Activated T-helper 9 cell treated with anti-CD3 and anti-CD28 coated beads, Interleukin-2, amount 50 U/mL, for 16 hours (primary cell): ENCODE data around the gene SIPA1L2.
"Not testable (repeated sequence)": the region's sequence is repeated elsewhere in the genome, so short reads cannot be mapped to it uniquely, and the experiment has no call there.

Source experiments
- DNase-seq: peaks from one replicate; pipeline ENCODE4 v3.0.0-alpha.2; 2020; ENCODE audit warnings: low read depth

Gene SIPA1L2

DNA sequence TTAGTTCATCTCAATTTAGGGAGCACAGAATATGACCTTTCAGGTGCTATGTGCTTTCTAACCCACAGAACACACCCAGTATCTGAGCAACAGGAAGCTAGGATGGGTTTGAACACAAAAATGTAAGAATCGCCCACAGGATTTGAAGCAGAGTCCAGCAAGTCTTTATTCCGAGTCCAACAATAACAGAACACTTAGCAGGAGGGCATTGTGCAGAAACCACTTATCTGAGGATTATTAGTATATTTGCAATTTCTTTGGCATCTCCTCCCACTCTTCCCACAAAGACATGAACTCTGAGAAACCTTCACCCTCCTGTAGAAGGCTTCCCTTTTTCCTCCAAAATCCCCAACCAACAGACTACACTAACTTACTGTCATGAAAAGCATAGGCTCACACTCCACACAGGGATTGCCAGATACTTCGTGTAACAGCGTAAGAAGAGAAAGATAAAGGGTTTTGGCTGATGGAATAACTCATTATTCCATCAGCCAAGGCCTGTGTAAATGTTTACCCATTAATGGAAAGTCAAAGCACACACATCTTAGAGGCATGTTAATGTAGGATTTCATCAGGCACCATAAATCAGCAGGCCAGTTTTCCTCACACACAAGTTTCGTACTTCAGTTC lies 16.1 kb downstream of the SIPA1L2 start:
- DNase-seq: no peak

DNA sequence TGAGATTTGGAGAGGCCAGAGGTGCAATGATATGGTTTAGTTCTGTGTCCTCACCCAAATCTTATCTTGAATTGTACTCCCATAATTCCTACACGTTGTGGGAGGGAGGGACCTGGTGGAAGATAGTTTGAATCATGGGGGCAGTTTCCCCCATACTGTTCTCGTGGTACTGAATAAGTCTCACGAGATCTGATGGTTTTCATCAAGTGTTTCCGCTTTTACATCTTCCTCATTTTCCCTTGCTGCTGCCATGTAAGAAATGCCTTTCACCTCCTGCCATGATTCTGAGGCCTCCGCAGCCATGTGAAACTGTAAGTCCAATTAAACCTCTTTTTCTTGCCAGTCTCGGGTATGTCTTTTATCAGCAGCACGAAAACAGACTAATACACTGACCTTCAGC lies 17.1 kb downstream of the SIPA1L2 start:
- not testable (repeated sequence) for DNase-seq

DNA sequence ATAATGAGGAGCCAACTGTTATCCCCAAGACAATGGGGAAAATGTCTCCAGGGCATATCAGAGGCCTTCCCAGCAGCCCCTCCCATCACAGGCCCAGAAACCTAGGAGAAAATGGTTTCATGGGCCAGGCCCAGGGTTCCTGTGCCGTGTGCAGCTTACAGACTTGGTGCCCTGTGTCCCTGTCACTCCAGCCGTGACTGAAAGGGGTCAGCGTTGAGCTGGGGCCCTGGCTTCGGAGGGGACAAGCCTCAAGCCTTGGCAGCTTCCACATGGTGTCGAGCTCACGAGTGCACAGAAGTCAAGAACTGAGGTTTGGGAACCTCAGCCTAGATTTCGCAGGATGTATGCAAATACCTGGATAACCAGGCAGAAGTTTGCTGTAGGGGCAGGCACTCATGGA lies 18.1 kb downstream of the SIPA1L2 start:
- no peak for DNase-seq

DNA sequence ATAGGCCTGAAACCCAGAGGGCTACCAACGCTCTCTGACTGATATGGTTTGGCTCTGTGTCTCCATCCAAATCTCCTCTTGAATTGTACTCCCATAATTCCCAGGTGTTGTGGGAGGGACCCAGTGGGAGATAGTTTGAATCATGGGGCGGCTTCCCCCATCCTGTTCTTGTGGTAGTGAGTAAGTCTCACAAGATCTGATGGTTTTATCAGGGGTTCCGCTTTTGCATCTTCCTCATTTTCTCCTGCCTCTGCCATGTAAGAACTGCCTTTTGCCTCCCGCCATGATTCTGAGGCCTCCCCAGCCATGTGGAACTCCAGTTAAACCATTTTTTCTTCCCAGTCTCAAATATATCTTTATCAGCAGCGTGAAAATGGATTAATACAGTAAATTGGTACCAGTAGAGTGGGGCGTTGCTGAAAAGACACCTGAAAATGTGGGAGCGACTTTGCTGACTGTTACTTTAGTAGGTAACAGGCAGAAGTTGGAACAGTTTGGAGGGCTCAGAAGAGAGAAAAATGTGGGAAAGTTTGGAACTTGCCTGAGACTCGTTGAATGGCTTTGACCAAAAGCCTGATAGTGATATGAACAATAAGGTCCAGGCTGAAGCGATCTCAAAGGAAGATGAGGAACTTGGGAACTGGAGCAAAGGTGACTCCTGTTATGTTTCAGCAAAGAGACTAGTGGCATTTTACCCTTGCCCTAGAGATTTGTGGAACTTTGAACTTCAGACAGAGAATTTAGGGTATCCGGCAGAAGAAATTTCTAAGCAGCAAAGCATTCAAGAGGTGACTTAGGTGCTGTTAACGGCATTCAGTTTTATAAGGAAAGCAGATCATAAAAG lies 18.8 kb downstream of the SIPA1L2 start:
- not testable (repeated sequence) for DNase-seq

DNA sequence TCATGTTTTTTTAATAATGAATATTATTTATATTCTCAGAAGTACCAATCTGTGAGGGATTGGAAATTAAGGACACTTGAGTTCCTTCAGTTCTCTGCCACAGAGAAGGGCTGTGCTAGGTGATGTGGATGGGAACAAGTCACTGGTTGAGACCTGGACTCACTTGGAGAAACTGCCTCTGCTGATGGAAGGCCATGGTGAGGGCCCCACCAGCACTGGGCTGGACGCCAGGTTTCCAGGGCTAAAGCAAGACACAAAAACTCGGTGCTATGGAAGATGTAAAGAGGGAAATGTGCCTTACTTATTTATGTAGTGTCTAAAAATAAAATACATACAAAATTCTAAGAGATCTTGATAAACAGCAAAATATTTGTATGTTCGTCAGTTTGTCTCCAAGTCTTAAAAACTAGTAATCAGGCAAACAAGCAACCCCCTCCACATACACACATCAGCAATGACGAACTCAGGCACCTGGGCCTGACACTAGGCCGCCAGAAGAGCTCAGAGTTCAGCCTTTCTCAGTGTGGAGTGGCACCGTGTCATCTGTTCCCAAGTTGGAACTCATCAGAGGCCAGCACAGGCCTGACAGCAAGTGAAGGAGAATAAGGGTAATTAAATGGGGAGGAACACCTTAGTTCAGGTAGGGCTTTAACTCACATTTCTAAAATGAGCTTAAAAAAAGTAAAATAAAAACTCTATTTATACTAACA lies 19.6 kb downstream of the SIPA1L2 start:
- DNase-seq: no peak

DNA sequence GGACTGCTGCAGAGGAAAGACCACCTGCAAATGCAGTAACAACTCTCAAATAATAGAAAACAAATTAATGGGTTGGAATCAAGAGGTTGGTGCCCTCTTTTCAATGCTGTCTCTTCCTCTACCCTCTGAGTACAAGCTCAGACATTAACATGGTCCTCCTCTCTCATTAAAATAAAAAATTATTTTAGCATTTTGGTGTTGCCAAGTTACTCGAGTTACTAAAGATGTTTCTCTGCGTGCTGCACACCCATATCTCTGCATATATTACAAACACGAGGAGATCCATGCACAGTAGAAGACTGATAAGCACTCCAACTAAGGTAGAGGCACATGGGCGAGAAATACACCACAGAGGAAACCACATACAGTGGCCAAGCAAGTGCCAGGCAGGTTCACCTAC lies 21.5 kb downstream of the SIPA1L2 start:
- no peak for DNase-seq

DNA sequence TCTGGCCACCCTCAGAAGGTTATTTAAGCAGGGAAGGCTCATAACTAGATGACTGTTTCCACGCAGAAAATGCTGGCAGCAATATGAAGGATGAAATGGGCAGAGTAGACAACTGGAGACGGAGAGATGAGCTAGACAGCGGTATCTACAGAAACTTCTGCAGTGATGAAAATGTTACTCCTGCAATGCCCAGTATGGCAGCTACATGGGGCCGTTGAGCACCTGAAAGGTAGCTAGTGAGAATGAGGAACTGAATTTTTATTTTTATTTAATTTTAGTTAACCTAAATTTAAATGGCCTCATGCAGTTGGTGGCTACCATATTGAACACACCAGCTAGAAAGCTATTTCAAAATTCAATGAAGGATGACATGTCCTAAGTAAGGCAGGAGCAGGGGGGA lies 27.3 kb downstream of the SIPA1L2 start:
- no peak for DNase-seq

DNA sequence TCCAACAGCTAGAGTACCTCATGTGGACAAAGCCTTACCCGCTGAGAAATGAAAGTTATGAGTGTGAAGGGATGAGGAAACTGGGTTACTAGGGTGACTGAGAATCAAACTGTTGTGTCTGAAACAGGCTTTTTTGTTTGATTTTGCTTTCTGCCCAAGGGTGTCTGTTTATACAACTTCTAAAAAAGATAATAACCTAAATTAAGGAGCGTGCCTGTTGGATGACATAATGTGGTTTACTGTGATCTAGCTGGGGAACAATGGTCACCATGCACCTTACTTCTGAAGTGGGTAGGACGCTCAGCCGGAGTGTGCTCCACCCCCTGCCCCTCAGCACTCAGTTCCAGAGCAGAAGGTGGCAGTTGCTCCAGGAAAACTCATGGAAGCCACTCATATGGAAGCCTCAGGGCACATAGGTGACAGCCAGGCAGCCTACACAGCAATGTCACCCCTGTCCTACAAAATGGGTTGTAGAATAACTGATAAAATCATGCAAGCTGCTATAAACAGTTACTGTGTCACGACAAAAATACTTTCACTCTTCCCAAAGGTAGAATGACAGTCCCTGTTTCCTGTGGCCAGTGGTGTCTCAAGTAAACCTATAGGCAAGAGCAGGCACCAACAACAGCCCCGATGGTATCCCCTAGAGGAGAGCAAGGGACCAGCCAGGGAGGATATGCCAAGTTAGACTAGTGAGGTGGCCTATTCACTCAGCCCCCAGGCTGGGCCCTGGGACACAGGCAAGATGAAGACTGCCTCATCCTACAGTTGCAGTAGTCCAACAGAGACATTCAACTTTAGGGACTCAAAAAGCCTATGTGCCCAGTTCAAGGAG lies 29.3 kb downstream of the SIPA1L2 start:
- DNase-seq: no peak

DNA sequence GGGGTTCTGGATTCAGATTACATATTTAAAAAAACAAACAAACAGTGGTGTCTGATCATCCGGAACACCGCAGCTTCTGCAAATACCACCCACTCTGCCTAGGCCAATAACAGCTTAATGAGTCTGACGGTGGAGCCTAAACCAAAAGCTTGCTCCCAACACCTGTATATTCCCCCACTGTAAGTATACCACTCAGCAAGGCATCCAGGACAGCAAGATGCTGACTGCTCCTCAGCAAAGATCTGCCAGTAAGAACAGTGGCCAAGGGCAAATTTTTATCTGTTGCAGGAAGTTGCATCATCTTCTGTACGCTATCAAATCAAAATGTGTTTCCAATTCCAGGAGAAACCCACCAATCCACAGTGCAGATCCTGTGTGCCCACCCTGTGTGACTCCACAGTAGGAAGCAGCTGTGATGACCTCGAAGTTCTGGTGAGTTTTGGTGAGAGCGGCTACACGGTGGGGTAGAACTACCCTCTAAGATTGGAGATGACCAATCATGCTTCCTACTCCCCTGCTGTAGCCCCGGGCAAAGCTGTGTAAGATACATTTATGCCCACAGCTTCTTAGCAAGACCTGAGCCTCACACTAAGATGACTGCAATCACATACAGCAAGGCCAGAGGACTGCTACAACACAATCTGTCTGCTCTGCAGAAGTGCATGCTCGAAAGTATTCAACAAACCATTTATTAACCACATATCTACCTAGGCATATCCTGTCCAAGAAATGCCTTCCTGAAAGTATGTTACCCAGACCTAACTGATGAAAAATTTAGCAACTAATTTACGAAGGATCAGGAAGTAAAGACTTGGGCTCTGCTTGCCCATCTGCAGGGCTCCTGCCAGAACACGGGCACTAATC lies 30.5 kb downstream of the SIPA1L2 start:
- DNase-seq: no peak

DNA sequence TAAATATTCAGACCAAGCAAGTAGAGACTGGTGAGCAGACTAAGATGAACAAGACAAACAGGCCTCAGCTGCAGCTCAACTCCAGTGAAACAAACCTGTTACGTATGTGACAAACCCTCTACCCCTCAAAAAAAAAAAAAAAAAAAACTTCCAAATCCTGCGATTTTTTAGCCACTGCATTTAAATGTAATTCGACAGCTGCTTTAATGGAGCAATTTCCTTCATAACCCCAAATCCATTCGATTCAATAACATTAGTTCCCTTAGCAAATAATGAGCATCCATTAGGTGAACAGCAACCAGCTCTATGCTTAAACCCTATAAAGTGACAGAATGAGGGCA lies 31.1 kb downstream of the SIPA1L2 start:
- no peak for DNase-seq

DNA sequence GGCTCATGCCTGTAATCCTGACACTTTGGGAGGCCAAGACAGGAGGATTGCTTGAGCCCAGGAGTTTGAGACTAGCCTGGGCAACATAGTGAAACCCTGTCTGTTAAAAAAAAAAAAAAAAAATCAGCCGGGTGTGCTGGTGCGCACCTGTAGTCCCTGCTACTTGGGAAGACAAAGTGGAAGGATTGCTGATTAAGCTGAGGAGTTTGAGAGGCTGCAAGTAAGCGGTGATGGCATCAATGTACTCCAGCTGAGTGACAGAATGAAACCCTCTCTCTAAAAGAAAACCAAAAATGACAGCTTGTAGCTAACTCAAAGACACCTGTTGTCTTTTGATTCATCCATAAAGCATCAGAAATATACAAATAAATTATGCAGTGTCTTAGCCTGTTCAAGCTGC lies 31.8 kb downstream of the SIPA1L2 start:
- DNase-seq: no peak

DNA sequence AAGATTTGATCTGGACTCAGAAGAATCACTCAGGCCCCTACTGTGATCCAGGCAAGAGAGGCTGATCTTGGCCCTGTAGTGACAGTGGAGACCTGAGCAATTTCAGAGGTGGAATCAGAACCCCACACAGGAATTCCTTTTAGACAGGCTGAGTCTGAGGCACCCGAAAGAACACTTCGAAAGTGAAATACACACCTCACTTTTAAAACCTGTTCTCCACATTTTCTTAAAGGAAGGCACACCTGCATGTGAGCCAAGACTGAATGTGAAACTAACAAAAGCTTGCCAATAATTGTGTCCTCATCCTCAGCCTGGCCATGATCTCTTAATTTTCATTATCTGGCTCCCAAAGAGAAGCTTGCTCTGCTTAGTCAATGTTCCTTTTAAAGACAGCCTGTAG lies 32.2 kb downstream of the SIPA1L2 start:
- DNase-seq: no peak

DNA sequence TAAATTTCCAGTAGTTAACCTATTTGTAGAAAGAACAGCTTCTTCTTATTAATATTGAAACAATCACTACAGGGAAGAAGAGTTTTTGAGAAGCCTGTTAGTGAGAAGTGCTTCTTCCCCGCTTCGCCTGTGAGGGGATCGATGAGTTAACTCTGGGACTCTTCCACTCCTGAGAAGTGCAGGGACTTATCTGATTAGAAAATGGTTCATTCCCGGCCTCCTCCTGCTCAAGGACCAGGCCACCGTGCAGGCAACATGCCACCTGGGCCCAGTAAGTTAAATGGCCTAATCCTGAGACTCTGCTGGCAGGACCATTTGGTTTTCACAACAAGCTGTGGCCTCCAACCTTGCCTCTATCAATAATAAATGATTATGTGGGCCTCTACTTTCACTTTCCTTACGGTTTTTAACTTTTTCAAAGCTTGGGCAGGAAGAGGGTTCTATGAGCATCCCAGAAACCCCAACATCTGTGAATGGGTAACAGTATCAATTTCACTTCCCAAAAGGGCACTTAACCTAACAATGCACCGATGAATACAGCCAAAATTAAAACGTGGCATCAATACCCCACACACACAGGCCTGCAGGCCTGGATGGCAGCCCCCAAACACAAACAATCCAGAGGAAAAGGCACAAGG lies 33.1 kb downstream of the SIPA1L2 start:
- DNase-seq: no peak

DNA sequence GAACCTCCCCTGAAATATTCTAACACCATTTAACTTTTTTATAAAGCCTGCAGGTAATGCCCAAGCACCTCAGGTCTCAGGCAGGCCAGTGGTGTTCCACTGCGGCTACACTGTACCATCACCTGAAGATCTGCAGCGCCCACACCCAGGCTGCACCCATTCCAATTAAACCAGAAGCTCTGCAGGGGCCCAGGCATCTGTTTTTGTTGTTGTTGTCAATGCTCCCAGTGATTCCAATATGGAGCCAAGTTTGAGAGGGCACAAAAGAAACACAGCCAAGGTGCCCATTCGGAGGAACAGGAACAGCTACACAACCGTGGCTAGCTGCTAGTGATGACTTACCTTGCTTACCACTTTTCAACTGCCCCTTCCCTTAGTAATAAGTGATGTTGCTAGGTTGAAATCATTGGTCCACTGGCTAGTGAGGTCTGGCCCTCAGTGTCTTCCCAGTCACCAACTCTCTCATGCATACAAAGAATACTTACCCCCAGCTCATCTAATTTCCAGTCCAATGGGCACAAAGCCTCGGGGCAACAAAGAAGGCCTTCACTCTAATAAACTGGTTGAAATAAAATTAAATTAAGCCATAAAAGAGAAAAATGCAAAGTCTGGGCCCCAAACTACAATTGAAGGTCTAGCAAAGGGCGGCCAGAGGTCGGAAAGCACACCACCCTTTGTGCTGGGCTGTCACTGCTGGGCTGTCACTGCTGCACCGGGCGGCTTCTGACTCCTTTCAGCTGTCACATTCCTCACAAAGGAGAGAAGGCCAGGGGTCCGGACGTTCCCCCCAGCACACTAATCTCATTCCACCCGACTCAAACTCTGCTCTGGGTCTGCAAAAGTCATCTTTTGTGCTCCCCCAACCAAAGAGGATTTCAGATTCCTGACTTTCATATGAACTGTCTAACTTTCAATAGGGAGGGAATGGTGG lies 34.9 kb downstream of the SIPA1L2 start:
- DNase-seq: no peak

DNA sequence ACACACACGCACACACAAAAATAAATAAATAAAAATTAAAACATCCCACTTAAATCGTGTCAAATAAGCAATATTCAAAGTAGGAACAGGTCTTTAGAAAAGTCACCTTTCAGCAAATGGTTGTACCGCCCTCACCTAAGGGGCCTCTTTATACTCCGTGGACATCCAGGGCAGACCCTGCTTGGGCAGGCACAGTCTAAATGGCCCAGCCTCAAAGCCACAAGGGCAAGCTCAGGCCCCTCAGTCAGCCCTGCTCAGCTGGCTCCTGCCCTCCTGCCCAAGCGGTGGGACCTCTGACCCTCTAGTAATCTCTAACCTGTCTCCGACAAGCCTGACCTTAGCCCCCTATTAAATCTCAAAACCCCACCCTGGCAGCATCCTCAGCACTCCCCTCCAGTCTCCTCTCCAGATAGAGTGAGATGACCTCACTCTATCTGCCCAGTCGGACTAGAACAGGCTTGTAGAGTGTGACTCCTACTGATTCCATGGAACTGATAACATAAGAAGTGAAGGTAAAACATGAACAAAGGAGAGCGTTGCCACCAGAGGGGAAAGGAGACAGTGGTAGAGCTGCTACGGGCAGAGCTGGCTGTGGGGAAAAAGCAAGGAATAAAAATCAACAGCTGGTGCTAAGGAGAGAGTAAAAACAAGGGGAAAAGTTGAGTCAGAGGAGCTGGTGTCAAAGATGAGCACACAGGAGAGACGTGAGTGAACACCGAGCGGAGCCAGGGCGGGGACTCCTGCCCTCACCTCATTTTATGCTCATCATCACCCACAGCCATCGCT lies 36.0 kb downstream of the SIPA1L2 start:
- DNase-seq: no peak

DNA sequence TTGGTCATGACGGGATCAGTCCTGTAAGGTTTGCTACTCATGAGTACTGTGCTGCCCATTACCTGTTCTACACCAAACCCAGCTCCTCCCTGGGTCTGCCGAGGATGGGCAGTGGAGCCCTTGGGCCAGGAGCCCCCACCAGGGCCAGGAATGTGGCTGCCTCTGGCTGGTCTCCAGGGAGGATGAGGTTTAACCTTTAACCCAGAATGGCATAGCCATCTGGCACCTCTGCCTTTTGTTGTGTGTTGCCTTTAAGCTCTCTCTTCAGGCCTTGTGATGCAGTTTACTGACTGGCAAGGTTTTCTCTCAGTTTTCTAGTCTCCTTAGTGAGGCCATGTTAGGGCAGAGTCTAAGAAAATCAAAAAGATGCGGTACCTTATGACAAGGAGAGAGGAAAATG lies 38.6 kb downstream of the SIPA1L2 start:
- DNase-seq: no peak

DNA sequence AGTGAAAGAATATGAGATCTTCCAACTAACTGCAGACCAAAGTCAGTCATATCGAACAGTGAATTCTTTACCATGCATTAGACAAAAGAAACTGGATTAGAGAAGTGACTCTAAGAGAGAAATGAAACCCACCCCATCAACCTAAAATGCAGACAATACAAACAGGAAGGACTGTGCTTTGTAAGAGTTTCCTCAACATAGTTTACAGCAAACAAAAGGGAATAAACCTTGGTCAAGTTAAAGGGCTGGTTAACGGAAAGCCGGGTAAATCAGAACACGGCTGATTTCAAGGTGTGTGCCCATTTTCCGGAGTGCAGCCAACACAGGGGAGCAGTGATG lies 39.2 kb downstream of the SIPA1L2 start:
- DNase-seq: no peak

DNA sequence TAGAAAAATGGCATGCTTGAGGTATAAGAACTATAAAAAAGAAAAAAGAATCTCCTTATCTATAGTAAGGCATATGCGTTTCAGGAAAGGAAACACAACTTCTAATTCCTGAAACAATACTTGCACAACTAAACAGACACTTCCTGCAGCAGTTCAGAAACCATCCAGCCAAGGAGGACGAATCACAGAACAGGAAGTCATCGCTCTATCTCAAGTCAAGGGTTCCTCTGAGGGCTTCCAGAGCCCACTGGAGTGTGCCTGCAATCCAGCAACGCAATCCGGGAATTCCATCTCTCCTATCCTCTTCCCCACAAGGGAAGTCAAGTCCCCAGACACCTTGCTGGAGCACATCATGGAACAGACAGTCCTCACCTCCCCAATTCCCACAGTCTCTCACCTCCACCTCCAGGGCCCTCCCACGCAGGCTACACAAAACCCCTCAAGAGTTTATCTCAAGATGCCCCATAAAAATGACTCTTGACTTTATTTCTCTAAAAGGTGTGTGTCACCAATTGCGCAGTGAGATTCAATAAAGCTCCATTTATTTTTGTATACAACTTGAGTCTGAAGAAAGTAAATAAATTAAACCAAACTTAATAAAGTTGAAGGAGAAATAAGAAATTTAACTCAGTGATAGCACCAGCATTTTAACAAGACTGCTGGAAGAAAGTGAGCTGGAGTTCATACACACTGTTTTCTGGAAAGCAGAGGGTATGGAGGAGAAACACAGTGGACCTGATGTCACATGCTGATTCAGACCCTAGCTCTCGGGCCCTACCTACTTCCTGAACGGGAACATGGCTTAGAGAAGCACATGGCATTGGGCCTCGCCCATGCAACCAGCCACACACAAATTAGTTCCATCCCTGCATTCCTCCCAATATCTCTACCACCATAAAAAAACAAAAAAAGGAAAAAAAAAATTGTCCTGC lies 39.9 kb downstream of the SIPA1L2 start:
- no peak for DNase-seq
